Breast epithelium (tissue), 3 donors: ENCODE data around the gene EPHB2.

Source experiments
- CTCF ChIP-seq, 3 donors: fragments of 450-650 bp; IDR thresholded peaks; one replicate each; pipeline ENCODE4 v1.5.1; 2016 to 2017; ENCODE audit warnings: antibody characterized with exemption in 3 of 3, mild to moderate bottlenecking in 3 of 3, moderate library complexity in 3 of 3
- POLR2A ChIP-seq: fragments of 450-650 bp; IDR thresholded peaks from one replicate; pipeline ENCODE4 v1.6.1; 2016; ENCODE audit warnings: antibody characterized with exemption, mild to moderate bottlenecking, moderate library complexity
- POLR2AphosphoS5 ChIP-seq, 3 donors: sonication (generic); formaldehyde crosslinking; IDR thresholded peaks; one replicate each; pipeline ENCODE4 v1.6.1; 2017; ENCODE audit warnings: antibody characterized with exemption in 3 of 3

GRCh38 chr1:22788254-22788661 is 77.6 kb downstream of the EPHB2 start:
- TF ChIP-seq CTCF (IDR thresholded peaks at IDR 0.05) (no peak), POLR2AphosphoS5 (IDR thresholded peaks at IDR 0.05) (no peak), POLR2A (no peak)
